ENCODE results near the gene ZNF609.

ZNF609 gene

GRCh38 chr15:64507293-64507802 is 47.0 kb downstream of the ZNF609 start:
- DNase-seq: peak; percentile 18

GRCh38 chr15:64507845-64508244 is 47.5 kb downstream of the ZNF609 start:
- DNase-seq: no peak

- DNase-seq: no peak
Observed at GRCh38 chr15:64513823-64514222, 53.4 kb downstream of the ZNF609 start.

GRCh38 chr15:64515196-64515595 is 54.8 kb downstream of the ZNF609 start:
- no peak for DNase-seq

DNA sequence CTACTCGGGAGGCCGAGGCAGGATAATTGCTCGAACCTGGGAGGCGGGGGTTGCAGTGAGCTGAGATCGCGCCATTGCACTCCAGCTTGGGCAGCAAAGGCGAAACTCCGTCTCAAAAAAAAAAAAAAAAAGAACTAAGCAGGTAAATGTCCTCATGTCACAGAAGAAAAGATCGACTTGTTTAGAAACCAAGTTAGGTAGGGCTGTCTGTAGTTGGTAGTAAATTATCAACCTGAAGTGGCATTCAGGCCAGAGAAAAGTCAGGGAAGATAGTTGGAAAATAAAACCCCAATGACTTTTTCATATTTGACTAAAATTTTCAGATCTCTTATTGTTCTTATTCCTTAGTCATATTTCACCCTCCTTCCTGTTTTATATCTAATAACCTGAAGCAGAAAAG is 55.4 kb downstream of the ZNF609 start:
- DNase-seq: no peak

GRCh38 chr15:64519897-64520296 is 59.5 kb downstream of the ZNF609 start:
- DNase-seq: no peak

DNA sequence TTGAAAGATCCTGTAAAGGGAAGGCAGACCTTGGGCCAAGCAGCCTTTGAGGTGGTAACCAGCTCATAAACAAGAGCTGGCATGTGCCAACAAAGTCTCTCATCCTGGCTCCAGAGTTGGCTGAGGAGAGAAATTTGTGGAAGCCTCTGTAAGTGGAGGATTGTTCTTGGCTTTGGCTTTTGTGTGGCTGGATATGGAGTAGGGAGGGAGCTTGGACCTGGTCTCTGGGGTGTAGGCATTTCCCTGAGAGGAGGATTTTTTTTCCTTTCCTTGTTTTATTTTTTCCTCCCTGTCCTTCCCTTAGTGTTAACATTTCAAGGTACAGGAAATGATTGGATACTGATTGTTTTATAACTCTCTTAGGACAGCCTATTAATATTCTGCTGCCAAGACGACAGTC is 60.8 kb downstream of the ZNF609 start:
- DNase-seq: no peak

DNA sequence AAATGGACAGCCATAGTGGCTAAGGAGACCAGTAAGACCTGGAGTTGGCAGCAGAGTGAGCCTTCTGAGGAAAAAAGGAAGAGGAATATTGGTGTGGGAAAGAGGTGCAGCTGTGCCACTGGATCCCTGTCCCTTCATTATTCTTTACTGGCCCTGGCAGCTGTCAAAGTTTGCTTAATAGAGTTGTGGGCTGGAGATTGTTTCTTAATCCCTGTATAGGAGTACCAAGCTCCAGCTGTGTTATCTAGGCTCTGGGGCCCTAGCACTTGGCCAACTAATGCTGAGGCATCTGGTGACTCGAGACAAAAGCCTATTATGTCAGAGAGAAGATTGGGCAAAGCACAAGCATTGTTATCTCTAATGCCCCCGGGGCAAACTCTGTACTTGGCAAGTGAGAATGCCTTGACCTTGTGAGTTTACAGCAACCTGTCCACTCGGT is 61.4 kb downstream of the ZNF609 start:
- DNase-seq: no peak

DNA sequence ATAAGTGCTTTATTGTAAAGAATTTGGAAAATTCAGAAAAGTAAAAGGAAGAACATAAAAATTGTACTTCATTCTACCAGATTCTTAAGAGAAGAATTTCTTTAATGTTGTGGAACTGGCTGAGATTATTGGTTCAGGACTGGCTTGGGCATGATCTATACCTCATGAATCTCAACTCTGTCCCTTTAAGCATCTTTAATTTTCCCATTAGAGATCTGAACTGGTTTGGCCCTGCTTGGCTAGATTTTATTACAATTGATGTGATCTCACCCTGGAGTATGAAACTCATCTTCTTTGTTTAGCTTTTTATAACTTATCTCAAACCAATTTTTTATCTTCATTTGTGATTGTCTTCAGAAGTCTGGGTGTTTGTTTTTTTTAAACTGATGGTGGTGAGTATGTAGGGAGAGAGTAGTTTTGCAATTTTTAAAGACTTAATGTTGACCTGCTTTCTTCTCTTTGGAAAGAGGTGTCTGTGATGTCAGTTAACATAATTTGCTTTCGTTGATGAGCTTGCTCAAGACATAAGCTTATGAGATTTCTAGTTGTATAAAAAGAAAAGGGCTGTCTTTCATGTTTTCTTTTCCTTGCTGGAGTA is 61.9 kb downstream of the ZNF609 start:
- no peak for DNase-seq

DNA sequence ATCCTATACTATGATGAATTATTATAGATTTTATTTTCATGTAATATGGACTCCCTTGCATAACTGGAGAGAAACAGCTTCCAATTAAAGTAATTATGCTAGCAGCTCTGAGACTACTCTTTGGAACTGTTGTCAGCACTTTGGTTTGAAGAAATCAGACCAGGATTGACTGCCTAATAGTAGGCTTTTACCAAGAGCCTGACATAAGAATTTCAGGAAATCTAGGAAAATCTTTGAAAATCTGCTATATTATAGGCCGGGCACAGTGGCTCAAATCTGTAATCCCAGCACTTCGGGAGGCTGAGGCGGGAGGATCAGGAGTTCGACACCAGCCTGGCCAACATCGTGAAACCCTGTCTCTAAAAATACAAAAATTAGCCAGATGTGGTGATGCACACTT is 62.9 kb downstream of the ZNF609 start:
- no peak for DNase-seq

GRCh38 chr15:64524778-64525177 is 64.4 kb downstream of the ZNF609 start:
- no peak for DNase-seq

- no peak for DNase-seq
Observed at GRCh38 chr15:64525828-64526530, 65.6 kb downstream of the ZNF609 start.

- no peak for DNase-seq
Observed at GRCh38 chr15:64527263-64527984, 67.0 kb downstream of the ZNF609 start.

- no peak for DNase-seq
Observed at GRCh38 chr15:64528871-64529270, 68.5 kb downstream of the ZNF609 start.

- no peak for DNase-seq
Observed at GRCh38 chr15:64530472-64530871, 70.1 kb downstream of the ZNF609 start.

GRCh38 chr15:64530918-64531317 is 70.5 kb downstream of the ZNF609 start:
- DNase-seq: no peak

GRCh38 chr15:64532521-64533315 is 72.3 kb downstream of the ZNF609 start:
- no peak for DNase-seq

DNA sequence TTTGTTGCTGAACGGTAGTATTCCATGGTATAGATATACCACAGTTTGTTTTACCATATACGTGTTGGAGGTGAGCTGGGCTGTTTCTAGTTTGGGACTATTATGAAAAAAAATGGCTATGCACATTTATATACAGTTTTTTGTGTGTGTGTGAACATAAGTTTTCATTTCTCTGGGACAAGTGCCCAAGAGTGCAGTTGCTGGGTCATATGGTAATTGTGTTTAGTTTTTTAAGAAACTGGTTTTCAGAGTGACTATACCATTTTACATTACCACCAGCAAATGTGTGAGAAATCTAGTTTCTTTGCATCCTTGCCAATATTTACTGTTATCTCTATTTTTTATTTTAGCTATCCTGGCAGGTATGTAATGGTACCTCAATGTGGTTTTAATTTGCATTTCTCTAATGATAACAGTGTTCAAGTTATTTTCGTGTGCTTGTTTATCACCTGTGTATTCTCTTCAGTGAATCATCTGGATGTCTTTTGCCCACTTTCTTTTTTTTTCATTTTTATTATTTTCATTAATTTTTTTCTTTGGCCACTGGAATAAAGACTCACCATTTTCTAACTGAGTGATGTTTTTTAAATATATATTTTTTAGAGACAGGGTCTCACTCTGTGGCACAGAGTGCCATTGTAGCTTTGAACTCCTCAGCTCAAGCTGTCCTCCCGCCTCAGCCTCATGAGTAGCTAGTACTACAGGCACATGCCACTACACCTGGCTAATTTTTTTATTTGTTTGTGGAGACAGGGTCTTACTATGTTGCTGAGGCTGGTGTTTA is 75.3 kb downstream of the ZNF609 start:
- DNase-seq: no peak

DNA sequence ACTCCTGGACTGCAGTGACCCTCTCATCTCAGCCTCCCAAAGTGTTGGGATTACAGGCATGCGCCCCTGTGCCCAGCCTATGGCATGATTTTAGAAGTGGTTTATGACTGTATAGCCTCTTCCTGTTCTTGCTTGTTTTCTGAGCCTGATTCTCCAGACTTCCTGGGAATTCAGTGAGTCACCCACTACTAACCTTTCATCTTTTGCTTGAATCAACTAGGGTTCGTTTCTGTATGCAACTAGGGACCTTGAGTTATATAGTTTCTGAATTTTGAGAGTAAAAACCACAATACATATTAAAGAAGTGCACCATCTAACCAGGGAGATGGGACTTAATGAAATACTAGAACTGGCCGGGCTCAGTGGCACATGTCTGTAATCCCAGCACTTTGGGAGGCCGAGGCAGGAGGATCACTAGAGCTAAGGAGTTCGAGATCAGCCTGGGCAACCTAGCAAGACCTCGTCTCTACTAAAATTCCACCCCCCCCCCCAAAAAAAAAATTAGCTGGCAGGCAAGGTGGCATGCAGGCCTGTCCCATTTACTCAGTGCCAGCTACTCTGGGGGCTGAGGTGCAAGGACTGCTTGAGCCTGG is 76.0 kb downstream of the ZNF609 start:
- DNase-seq: no peak

- no peak for DNase-seq
Observed at GRCh38 chr15:64542091-64542490, 81.7 kb downstream of the ZNF609 start.

DNA sequence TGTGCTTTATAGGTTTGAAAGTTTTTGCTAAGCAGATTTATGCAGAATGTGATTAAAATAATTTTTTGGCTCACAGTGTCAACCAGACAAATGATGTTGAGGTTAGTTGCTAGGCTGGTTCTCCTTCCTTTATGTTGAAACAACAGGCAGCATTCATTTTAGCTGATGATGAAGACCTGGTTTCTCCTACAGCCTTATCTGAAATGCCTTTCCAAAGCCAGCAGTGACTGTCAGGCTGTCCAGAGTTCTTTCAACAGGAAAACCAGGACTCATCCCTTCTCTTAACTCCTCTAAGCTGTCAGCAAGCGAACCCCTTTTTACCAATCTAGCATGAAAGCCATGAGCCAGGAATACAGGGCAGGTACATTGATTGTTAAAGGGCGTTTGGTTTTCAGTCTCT is 84.1 kb downstream of the ZNF609 start:
- DNase-seq: no peak

GRCh38 chr15:64547275-64547674 is 86.9 kb downstream of the ZNF609 start:
- no peak for DNase-seq

Data from NCI-H187 treated with DMSO at 0.1 percent for 48 hours (cell line).